Osteocyte (in vitro differentiated cells): ENCODE results near the gene ZNF750. TPM values are rescaled to one million over a fixed set of nuclear protein-coding genes. Genes with fewer than 3 reads are reported as not detected.

Source experiments
- DNase-seq: peaks from one replicate; pipeline ENCODE4 v3.0.0; 2021; ENCODE audit warnings: mixed read lengths; ENCODE audit not compliant: unreplicated experiment; ENCODE audit errors: extremely low spot score
- H3K27ac Mint-ChIP-seq: one replicate; pipeline ENCODE4 v1.8.0; 2021; ENCODE audit warnings: mild to moderate bottlenecking, mixed read lengths; ENCODE audit not compliant: unreplicated experiment
- H3K27me3 Mint-ChIP-seq: one replicate; pipeline ENCODE4 v1.8.0; 2021; ENCODE audit warnings: mixed read lengths; ENCODE audit not compliant: unreplicated experiment
- H3K36me3 Mint-ChIP-seq: one replicate; pipeline ENCODE4 v1.8.0; 2021; ENCODE audit warnings: mixed read lengths; ENCODE audit not compliant: unreplicated experiment
- H3K4me1 Mint-ChIP-seq: one replicate; pipeline ENCODE4 v1.8.0; 2021; ENCODE audit warnings: mixed read lengths; ENCODE audit not compliant: unreplicated experiment
- H3K4me3 Mint-ChIP-seq: one replicate; pipeline ENCODE4 v1.8.0; 2021; ENCODE audit warnings: mild to moderate bottlenecking, moderate library complexity, mixed read lengths; ENCODE audit not compliant: unreplicated experiment
- H3K9me3 Mint-ChIP-seq: one replicate; pipeline ENCODE4 v1.8.0; 2021; ENCODE audit warnings: mixed read lengths; ENCODE audit not compliant: unreplicated experiment
- CTCF ChIP-seq: fragments of 200-600 bp; sonication (generic); IDR thresholded peaks from 2 replicates; pipeline ENCODE4 v1.5.0; 2021; ENCODE audit warnings: antibody characterized with exemption, mild to moderate bottlenecking, moderate library complexity
- total RNA-seq: library from RNA; stranded (reverse); gene quantifications from 2 replicates; pipeline ENCODE4 v1.2.1, GENCODE V29; 2021

Gene ZNF750
- total RNA-seq, 1 donor from 2014 or later, result not detected

GRCh38 chr17:82832411-82832810 lies 7.4 kb downstream of the ZNF750 start:
- peaks cover 9% of the 10 kb centered on the region for H3K36me3 Mint-ChIP-seq
- no peak for DNase-seq
- no peak overlapping the region for H3K27ac Mint-ChIP-seq
- H3K9me3 Mint-ChIP-seq, result no peaks in the 10 kb centered on the region
- peaks cover 5% of the 10 kb centered on the region for H3K4me1 Mint-ChIP-seq
- H3K27me3 Mint-ChIP-seq, result no peaks in the 10 kb centered on the region
- no peak for TF ChIP-seq CTCF
- no peak overlapping the region for H3K4me3 Mint-ChIP-seq

- peaks cover 9% of the 10 kb centered on the region for H3K36me3 Mint-ChIP-seq
- no peak overlapping the region for H3K4me3 Mint-ChIP-seq
- TF ChIP-seq CTCF, result no peak
- H3K9me3 Mint-ChIP-seq, result no peaks in the 10 kb centered on the region
- no peaks in the 10 kb centered on the region for H3K27me3 Mint-ChIP-seq
- DNase-seq, result no peak
- no peak overlapping the region for H3K27ac Mint-ChIP-seq
- H3K4me1 Mint-ChIP-seq, result peaks cover 4% of the 10 kb centered on the region
Observed at GRCh38 chr17:82831818-82832200, 8.0 kb downstream of the ZNF750 start.

GRCh38 chr17:82831041-82831817 lies 8.6 kb downstream of the ZNF750 start:
- Mint-ChIP-seq H3K9me3 (no peaks in the 10 kb centered on the region), H3K27ac (no peak overlapping the region), H3K4me1 (peaks cover 2% of the 10 kb centered on the region), H3K4me3 (no peak overlapping the region), H3K36me3 (peaks cover 9% of the 10 kb centered on the region), H3K27me3 (no peaks in the 10 kb centered on the region)
- no peak for DNase-seq
- no peak for TF ChIP-seq CTCF

GRCh38 chr17:82830249-82830661 lies 9.6 kb downstream of the ZNF750 start:
- Mint-ChIP-seq H3K4me3 (no peak overlapping the region), H3K36me3 (peaks cover 5% of the 10 kb centered on the region), H3K27ac (no peak overlapping the region), H3K27me3 (no peaks in the 10 kb centered on the region), H3K4me1 (peaks cover 2% of the 10 kb centered on the region), H3K9me3 (no peaks in the 10 kb centered on the region)
- TF ChIP-seq CTCF, result no peak
- DNase-seq, result no peak

- H3K4me3 Mint-ChIP-seq, result no peak overlapping the region
- TF ChIP-seq CTCF, result no peak
- no peaks in the 10 kb centered on the region for H3K4me1 Mint-ChIP-seq
- H3K27ac Mint-ChIP-seq, result no peak overlapping the region
- no peaks in the 10 kb centered on the region for H3K9me3 Mint-ChIP-seq
- no peaks in the 10 kb centered on the region for H3K27me3 Mint-ChIP-seq
- peaks cover 5% of the 10 kb centered on the region for H3K36me3 Mint-ChIP-seq
- DNase-seq, result no peak
Observed at GRCh38 chr17:82828875-82829487, 10.8 kb downstream of the ZNF750 start.
